ENCODE data around the gene NOTCH2. TPM values are rescaled to one million over a fixed set of nuclear protein-coding genes. Genes with fewer than 3 reads are reported as not detected.

Gene NOTCH2
- total and polyA plus RNA-seq, 2 experiments from 2014 or later, result 8.5 to 56.6 TPM

- TF ChIP-seq, protein P1, sequence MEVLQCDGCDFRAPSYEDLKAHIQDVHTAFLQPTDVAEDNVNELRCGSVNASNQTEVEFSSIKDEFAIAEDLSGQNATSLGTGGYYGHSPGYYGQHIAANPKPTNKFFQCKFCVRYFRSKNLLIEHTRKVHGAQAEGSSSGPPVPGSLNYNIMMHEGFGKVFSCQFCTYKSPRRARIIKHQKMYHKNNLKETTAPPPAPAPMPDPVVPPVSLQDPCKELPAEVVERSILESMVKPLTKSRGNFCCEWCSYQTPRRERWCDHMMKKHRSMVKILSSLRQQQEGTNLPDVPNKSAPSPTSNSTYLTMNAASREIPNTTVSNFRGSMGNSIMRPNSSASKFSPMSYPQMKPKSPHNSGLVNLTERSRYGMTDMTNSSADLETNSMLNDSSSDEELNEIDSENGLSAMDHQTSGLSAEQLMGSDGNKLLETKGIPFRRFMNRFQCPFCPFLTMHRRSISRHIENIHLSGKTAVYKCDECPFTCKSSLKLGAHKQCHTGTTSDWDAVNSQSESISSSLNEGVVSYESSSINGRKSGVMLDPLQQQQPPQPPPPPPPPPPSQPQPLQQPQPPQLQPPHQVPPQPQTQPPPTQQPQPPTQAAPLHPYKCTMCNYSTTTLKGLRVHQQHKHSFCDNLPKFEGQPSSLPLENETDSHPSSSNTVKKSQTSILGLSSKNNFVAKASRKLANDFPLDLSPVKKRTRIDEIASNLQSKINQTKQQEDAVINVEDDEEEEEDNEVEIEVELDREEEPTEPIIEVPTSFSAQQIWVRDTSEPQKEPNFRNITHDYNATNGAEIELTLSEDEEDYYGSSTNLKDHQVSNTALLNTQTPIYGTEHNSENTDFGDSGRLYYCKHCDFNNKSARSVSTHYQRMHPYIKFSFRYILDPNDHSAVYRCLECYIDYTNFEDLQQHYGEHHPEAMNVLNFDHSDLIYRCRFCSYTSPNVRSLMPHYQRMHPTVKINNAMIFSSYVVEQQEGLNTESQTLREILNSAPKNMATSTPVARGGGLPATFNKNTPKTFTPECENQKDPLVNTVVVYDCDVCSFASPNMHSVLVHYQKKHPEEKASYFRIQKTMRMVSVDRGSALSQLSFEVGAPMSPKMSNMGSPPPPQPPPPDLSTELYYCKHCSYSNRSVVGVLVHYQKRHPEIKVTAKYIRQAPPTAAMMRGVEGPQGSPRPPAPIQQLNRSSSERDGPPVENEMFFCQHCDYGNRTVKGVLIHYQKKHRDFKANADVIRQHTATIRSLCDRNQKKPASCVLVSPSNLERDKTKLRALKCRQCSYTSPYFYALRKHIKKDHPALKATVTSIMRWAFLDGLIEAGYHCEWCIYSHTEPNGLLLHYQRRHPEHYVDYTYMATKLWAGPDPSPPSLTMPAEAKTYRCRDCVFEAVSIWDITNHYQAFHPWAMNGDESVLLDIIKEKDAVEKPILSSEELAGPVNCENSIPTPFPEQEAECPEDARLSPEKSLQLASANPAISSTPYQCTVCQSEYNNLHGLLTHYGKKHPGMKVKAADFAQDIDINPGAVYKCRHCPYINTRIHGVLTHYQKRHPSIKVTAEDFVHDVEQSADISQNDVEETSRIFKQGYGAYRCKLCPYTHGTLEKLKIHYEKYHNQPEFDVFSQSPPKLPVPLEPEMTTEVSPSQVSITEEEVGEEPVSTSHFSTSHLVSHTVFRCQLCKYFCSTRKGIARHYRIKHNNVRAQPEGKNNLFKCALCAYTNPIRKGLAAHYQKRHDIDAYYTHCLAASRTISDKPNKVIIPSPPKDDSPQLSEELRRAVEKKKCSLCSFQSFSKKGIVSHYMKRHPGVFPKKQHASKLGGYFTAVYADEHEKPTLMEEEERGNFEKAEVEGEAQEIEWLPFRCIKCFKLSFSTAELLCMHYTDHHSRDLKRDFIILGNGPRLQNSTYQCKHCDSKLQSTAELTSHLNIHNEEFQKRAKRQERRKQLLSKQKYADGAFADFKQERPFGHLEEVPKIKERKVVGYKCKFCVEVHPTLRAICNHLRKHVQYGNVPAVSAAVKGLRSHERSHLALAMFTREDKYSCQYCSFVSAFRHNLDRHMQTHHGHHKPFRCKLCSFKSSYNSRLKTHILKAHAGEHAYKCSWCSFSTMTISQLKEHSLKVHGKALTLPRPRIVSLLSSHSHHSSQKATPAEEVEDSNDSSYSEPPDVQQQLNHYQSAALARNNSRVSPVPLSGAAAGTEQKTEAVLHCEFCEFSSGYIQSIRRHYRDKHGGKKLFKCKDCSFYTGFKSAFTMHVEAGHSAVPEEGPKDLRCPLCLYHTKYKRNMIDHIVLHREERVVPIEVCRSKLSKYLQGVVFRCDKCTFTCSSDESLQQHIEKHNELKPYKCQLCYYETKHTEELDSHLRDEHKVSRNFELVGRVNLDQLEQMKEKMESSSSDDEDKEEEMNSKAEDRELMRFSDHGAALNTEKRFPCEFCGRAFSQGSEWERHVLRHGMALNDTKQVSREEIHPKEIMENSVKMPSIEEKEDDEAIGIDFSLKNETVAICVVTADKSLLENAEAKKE (CRISPR knock-in tag; IDR thresholded peaks at IDR 0.05), result no peak
These were observed 199.5 kb downstream of the NOTCH2 start (continued) for GRCh38 chr1:119869995-119870394.

DNA sequence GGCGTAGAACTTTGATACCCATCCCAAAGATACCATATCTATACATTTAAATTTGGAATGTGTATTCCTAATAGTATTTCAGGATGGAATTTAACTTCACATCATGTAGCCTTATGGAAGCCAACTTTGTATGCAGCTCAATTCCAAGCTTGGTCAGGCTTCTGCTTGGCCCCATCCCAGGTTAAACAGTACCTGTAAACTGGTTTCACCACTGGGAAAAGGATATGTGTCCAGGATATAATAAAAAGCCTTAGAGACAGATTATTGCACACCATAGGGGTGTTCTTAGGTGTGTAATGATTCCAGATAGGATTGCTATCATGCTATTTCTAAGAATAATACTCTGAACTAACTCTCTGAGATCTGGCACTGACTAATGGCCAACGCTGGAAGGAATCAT, 201.3 kb downstream of the NOTCH2 start:
- Histone ChIP-seq H3K4me3 (no peak overlapping the region), H3K36me3 (ENCODE audit: insufficient read depth) (no peaks in the 10 kb centered on the region), H3F3A (replicated peaks; ENCODE audit: low read depth) (no peaks in the 10 kb centered on the region), H2AFZ (no peak overlapping the region), H3K4me1 (ENCODE audit: insufficient read depth) (no peaks in the 10 kb centered on the region), H3K27me3 (ENCODE audit: insufficient read depth) (no peaks in the 10 kb centered on the region), H3K4me2 (no peak overlapping the region), H3K27ac (ENCODE audit: low read depth) (no peak overlapping the region), H4K20me1 (replicated peaks; ENCODE audit: insufficient read depth) (no peaks in the 10 kb centered on the region), H3K79me2 (replicated peaks; ENCODE audit: insufficient read depth) (no peaks in the 10 kb centered on the region), H3K9me2 (ENCODE audit: insufficient read depth) (no peaks in the 10 kb centered on the region)
- Mint-ChIP-seq H3K9me3 (no peaks in the 10 kb centered on the region), H3K27ac (no peak overlapping the region), H3K4me1 (peaks cover 4% of the 10 kb centered on the region), H3K4me3 (no peak overlapping the region), H3K36me3 (ENCODE audit: low read depth) (no peaks in the 10 kb centered on the region), H3K27me3 (ENCODE audit: insufficient read depth, low read depth, poor library complexity) (no peaks in the 10 kb centered on the region)
- ATAC-seq (no peak), DNase-seq (ENCODE audit: low spot score) (no peak)
- TF ChIP-seq JUNB (IDR thresholded peaks at IDR 0.05; ENCODE audit: unreplicated experiment) (no peak), ZNF331 (CRISPR knock-in tag; IDR thresholded peaks at IDR 0.05; ENCODE audit: low read depth) (no peak), EZH2 (IDR thresholded peaks at IDR 0.05; ENCODE audit: low read depth, unreplicated experiment) (no peak), CREB1 (CRISPR knock-in tag; IDR thresholded peaks at IDR 0.05; ENCODE audit: low read depth) (no peak), POLR2AphosphoS5 (IDR thresholded peaks at IDR 0.05; ENCODE audit: low read depth) (no peak), EZH2phosphoT487 (IDR thresholded peaks at IDR 0.05; ENCODE audit: unreplicated experiment) (no peak), ZNF114 (CRISPR knock-in tag; IDR thresholded peaks at IDR 0.05) (no peak)
- TF ChIP-seq, protein P1 (CRISPR knock-in tag; IDR thresholded peaks at IDR 0.05), result no peak
- TF ChIP-seq, protein P2, sequence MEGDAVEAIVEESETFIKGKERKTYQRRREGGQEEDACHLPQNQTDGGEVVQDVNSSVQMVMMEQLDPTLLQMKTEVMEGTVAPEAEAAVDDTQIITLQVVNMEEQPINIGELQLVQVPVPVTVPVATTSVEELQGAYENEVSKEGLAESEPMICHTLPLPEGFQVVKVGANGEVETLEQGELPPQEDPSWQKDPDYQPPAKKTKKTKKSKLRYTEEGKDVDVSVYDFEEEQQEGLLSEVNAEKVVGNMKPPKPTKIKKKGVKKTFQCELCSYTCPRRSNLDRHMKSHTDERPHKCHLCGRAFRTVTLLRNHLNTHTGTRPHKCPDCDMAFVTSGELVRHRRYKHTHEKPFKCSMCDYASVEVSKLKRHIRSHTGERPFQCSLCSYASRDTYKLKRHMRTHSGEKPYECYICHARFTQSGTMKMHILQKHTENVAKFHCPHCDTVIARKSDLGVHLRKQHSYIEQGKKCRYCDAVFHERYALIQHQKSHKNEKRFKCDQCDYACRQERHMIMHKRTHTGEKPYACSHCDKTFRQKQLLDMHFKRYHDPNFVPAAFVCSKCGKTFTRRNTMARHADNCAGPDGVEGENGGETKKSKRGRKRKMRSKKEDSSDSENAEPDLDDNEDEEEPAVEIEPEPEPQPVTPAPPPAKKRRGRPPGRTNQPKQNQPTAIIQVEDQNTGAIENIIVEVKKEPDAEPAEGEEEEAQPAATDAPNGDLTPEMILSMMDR (conservative IDR thresholded peaks at IDR 0.05; ENCODE audit: low read depth in 2 of 2), result no peak

Measured in GM23338 (cell line).